Gastroesophageal sphincter (tissue), 3 donors: ENCODE measurements around the gene GTF3C1.

Experiments used
- EP300 ChIP-seq: sonication (generic); formaldehyde crosslinking; IDR thresholded peaks from one replicate; pipeline ENCODE4 v1.6.1; 2017; ENCODE audit warnings: antibody characterized with exemption, mild to moderate bottlenecking
- POLR2A ChIP-seq, 2 donors: fragments of 450-650 bp; IDR thresholded peaks; one replicate each; pipeline ENCODE4 v1.6.1; 2017; ENCODE audit warnings: antibody characterized with exemption in 2 of 2, mild to moderate bottlenecking in 2 of 2, moderate library complexity in 1 of 2
- POLR2AphosphoS5 ChIP-seq: sonication (generic); formaldehyde crosslinking; IDR thresholded peaks from one replicate; pipeline ENCODE4 v1.6.1; 2017; ENCODE audit warnings: antibody characterized with exemption
- TF ChIP-seq, protein P1 (sequence below), 4 experiments: fragments of 200-600 bp in 2 of 4; fragments of 450-650 bp in 2 of 4; sonication (generic) in 1 of 4; IDR thresholded peaks; one replicate each; pipeline ENCODE4 v1.5.1; 2017 to 2019; ENCODE audit warnings: antibody characterized with exemption in 4 of 4, mild to moderate bottlenecking in 2 of 4, moderate library complexity in 2 of 4

DNA sequence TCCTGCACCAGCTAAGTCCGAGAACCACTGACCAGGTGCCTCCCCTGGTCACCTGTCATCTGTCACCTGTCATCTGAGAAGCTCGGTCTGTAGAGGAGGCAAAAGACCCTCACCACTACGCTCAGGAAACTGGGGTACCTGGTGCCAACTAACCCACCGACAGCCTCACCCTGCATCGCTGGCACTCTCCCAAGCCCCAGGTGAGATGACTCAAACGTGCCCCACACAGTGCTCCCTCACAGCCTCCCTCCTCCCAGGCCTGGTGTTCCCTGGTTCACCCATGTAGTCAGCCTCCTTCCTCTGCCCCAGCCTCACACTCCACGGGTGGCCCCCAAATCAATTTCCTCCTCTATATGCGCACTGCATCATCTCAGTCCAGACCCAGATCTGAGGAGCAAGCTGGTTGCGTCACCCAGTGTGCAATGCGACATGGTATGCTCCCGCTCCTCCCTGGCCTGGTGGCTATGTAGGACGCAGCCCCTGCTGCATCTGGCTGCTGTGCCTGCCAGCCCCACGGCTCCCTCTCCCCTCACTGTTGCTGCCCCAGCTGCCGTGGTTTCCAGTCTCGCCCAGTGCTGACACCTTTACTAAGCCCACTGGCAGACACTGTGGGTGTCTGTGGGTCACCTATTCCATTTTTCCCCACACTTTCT, 68.3 kb downstream of the GTF3C1 start:
- no peak for TF ChIP-seq POLR2AphosphoS5
- TF ChIP-seq, protein P1, sequence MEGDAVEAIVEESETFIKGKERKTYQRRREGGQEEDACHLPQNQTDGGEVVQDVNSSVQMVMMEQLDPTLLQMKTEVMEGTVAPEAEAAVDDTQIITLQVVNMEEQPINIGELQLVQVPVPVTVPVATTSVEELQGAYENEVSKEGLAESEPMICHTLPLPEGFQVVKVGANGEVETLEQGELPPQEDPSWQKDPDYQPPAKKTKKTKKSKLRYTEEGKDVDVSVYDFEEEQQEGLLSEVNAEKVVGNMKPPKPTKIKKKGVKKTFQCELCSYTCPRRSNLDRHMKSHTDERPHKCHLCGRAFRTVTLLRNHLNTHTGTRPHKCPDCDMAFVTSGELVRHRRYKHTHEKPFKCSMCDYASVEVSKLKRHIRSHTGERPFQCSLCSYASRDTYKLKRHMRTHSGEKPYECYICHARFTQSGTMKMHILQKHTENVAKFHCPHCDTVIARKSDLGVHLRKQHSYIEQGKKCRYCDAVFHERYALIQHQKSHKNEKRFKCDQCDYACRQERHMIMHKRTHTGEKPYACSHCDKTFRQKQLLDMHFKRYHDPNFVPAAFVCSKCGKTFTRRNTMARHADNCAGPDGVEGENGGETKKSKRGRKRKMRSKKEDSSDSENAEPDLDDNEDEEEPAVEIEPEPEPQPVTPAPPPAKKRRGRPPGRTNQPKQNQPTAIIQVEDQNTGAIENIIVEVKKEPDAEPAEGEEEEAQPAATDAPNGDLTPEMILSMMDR (IDR thresholded peaks at IDR 0.05): no peak
- TF ChIP-seq EP300: no peak
- no peak for TF ChIP-seq POLR2A (IDR thresholded peaks at IDR 0.05)
